GM12872 (cell line): ENCODE data around the gene RPL29.

Experiments
- CTCF ChIP-seq: IDR thresholded peaks from 3 replicates; pipeline ENCODE4 v1.5.1; 2011; ENCODE audit warnings: low read depth, mild to moderate bottlenecking, low read length, moderate library complexity; ENCODE audit not compliant: insufficient read depth

RPL29 gene

GRCh38 chr3:51983578-51984268 is 12.0 kb downstream of the RPL29 start:
- no peak for TF ChIP-seq CTCF

GRCh38 chr3:51982838-51983577 is 12.7 kb downstream of the RPL29 start, which contains the start of gene ACY1:
Gene ACY1 (plus strand): TSS chr3:51983535. CDS start chr3:51984065, 530 bp downstream.
- TF ChIP-seq CTCF: no peak

GRCh38 chr3:51982352-51982837 is 13.3 kb downstream of the RPL29 start:
- TF ChIP-seq CTCF: peak; percentile 96

- no peak for TF ChIP-seq CTCF
Observed at GRCh38 chr3:51980253-51980652, 15.4 kb downstream of the RPL29 start.

GRCh38 chr3:51978143-51978502 is 17.6 kb downstream of the RPL29 start:
- no peak for TF ChIP-seq CTCF

- TF ChIP-seq CTCF: no peak
Observed at GRCh38 chr3:51977446-51978142, 18.1 kb downstream of the RPL29 start.
